ENCODE data around the gene KCNK3.
A peak's percentile ranks its signal among the peaks of the same experiment; 100 is the strongest.

The KCNK3 gene

GRCh38 chr2:26691161-26691560 lies 1.4 kb upstream of the KCNK3 start:
- Histone ChIP-seq H3K27ac (ENCODE audit: low read length) (no peak overlapping the region), H3K9me3 (ENCODE audit: control insufficient read depth, insufficient read depth, low read length) (no peaks in the 10 kb centered on the region), H3K27me3 (ENCODE audit: control insufficient read depth, insufficient read depth, low read length) (peaks cover 24% of the 10 kb centered on the region), H3K4me1 (ENCODE audit: control insufficient read depth, insufficient read depth, low read length) (peaks cover 7% of the 10 kb centered on the region; the same call in 1 of the 2 replicates), H3K36me3 (ENCODE audit: control insufficient read depth, insufficient read depth, low read length) (no peaks in the 10 kb centered on the region), H3K4me3 (ENCODE audit: low read length) (no peak overlapping the region)
- WGBS (ENCODE audit: insufficient coverage, insufficient read length): no CpG with 5 or more reads among the region's 3 CpGs
- DNase-seq (ENCODE audit: low read depth, low spot score): no peak

DNA sequence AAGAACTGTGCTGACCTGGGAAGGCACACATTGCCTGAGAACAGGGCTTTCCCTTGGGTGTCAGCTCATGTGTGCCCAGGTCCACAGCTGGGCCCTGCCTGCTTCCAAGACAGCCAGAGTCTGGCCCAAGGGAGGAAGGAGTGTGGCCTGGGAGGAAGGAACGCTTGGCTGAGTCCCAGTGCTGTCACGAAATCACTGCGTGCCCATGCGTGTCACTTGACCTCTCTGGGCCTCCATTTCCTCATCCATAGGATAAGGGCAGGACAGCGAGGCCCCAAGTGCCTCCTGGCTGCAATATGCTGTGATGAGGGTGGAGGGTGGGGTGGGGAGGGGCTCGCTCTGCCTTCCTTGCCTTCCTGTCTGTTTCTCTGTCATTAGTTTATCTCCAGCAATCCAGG lies 642 bp upstream of the KCNK3 start:
- no peaks in the 10 kb centered on the region for H3K9me3 ChIP-seq (ENCODE audit: control insufficient read depth, insufficient read depth, low read length)
- H3K36me3 ChIP-seq (ENCODE audit: control insufficient read depth, insufficient read depth, low read length): no peaks in the 10 kb centered on the region
- WGBS (ENCODE audit: insufficient coverage, insufficient read length): no CpG with 5 or more reads among the region's 6 CpGs
- no peak overlapping the region for H3K4me3 ChIP-seq (ENCODE audit: low read length)
- H3K4me1 ChIP-seq (ENCODE audit: control insufficient read depth, insufficient read depth, low read length): peaks cover 7% of the 10 kb centered on the region; the same call in 1 of the 2 replicates
- no peak overlapping the region for H3K27ac ChIP-seq (ENCODE audit: low read length)
- H3K27me3 ChIP-seq (ENCODE audit: control insufficient read depth, insufficient read depth, low read length): peaks cover 24% of the 10 kb centered on the region
- no peak for DNase-seq (ENCODE audit: low read depth, low spot score)

DNA sequence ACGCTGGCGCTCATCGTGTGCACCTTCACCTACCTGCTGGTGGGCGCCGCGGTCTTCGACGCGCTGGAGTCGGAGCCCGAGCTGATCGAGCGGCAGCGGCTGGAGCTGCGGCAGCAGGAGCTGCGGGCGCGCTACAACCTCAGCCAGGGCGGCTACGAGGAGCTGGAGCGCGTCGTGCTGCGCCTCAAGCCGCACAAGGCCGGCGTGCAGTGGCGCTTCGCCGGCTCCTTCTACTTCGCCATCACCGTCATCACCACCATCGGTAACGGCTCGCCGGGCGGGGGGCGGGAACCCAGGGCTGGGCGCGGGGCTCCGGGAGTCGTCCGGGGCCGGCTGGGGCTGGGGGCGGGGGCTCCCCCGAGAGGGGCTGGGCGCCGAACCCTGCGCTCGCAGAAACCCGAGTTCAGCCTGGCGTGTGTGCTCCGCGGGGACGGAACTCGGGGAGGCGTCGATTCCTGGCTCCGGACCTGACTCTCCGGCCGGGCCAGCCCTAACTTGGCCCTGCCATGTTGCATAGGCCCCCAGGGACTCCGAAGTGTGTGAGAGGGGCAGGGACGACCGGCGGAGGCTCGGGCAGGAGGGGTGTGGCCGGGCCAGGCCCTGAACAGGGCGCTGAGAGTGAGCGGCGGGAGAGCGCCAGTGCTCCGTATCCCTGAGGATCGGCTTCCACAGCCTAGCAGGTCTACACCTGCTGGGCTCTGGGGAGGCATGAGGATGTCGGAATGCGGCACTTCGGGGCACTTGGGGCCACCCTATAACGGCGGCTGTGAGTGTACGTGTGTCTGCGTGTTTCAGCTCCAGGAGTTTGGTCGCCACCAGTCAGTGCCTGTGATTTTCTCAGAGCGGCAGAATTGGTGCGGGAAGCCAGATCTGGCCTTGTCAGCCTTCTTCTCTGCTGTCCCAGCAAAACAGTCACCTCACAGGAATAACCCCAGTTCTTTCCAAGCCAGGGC lies 651 bp downstream of the KCNK3 start:
- Histone ChIP-seq H3K4me1 (ENCODE audit: control insufficient read depth, insufficient read depth, low read length) (peaks cover 7% of the 10 kb centered on the region; the same call in 1 of the 2 replicates), H3K4me3 (ENCODE audit: low read length) (peak overlapping the region; percentile 31; the same call in 1 of the 2 replicates), H3K36me3 (ENCODE audit: control insufficient read depth, insufficient read depth, low read length) (no peaks in the 10 kb centered on the region), H3K27me3 (ENCODE audit: control insufficient read depth, insufficient read depth, low read length) (peaks cover 24% of the 10 kb centered on the region), H3K9me3 (ENCODE audit: control insufficient read depth, insufficient read depth, low read length) (no peaks in the 10 kb centered on the region), H3K27ac (ENCODE audit: low read length) (no peak overlapping the region)
- DNase-seq (ENCODE audit: low read depth, low spot score): no peak
- no CpG with 5 or more reads among the region's 83 CpGs for WGBS (ENCODE audit: insufficient coverage, insufficient read length)

DNA sequence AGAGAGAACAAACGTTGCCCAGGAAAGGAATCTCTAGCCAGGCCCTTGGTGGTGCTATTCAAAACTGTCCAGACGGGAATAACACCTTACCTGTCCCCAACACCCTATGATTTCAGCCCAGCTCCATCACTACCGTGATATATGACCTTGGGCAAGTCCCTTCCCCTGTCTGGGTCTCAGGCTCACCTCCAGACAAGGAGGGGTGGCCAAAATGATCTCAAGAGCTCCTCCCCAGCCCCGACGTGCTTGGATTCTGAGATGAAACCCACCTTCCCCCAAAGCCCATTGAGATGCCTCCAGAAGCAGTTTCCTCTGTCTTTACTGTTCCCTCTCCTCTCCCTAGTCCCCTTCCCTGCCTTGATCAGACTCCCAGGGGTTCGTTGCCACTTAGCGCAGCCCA lies 1.5 kb downstream of the KCNK3 start:
- no peaks in the 10 kb centered on the region for H3K9me3 ChIP-seq (ENCODE audit: control insufficient read depth, insufficient read depth, low read length)
- no peaks in the 10 kb centered on the region for H3K36me3 ChIP-seq (ENCODE audit: control insufficient read depth, insufficient read depth, low read length)
- H3K27ac ChIP-seq (ENCODE audit: low read length): no peak overlapping the region
- no peak overlapping the region for H3K4me3 ChIP-seq (ENCODE audit: low read length)
- H3K4me1 ChIP-seq (ENCODE audit: control insufficient read depth, insufficient read depth, low read length): peaks cover 7% of the 10 kb centered on the region; the same call in 1 of the 2 replicates
- no peak for DNase-seq (ENCODE audit: low read depth, low spot score)
- peaks cover 24% of the 10 kb centered on the region for H3K27me3 ChIP-seq (ENCODE audit: control insufficient read depth, insufficient read depth, low read length)
- no CpG with 5 or more reads among the region's 7 CpGs for WGBS (ENCODE audit: insufficient coverage, insufficient read length)

GRCh38 chr2:26696351-26696816 lies 3.9 kb downstream of the KCNK3 start:
- no peaks in the 10 kb centered on the region for H3K9me3 ChIP-seq (ENCODE audit: control insufficient read depth, insufficient read depth, low read length)
- no peaks in the 10 kb centered on the region for H3K36me3 ChIP-seq (ENCODE audit: control insufficient read depth, insufficient read depth, low read length)
- peaks cover 7% of the 10 kb centered on the region; the same call in 1 of the 2 replicates for H3K4me1 ChIP-seq (ENCODE audit: control insufficient read depth, insufficient read depth, low read length)
- WGBS (ENCODE audit: insufficient coverage, insufficient read length): no CpG with 5 or more reads among the region's 3 CpGs
- peaks cover 24% of the 10 kb centered on the region for H3K27me3 ChIP-seq (ENCODE audit: control insufficient read depth, insufficient read depth, low read length)
- H3K4me3 ChIP-seq (ENCODE audit: low read length): no peak overlapping the region
- DNase-seq (ENCODE audit: low read depth, low spot score): no peak
- no peak overlapping the region for H3K27ac ChIP-seq (ENCODE audit: low read length)

DNA sequence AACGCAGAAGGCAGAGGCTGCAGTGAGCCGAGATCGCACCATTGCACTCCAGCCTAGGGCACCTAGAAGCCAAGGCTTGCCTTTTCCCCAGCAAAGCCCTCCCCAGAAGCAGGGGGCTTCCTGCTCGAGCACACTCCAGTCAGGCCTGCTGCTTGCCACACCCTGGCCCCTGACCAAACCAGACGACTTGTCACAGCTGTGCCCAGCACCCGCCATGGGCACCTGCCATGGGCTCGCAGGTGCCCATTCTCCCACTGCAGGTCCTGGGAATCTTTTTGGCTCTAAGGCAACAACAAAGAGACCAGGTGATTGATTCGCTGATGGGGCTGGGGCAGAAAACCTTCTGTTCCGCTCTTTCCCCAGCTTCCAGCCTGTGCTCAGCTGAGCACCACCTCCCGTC lies 4.9 kb downstream of the KCNK3 start:
- no peak for DNase-seq (ENCODE audit: low read depth, low spot score)
- no CpG with 5 or more reads among the region's 10 CpGs for WGBS (ENCODE audit: insufficient coverage, insufficient read length)
- no peak overlapping the region for H3K27ac ChIP-seq (ENCODE audit: low read length)
- H3K4me1 ChIP-seq (ENCODE audit: control insufficient read depth, insufficient read depth, low read length): peaks cover 4% of the 10 kb centered on the region; the same call in 1 of the 2 replicates
- no peak overlapping the region for H3K4me3 ChIP-seq (ENCODE audit: low read length)
- H3K9me3 ChIP-seq (ENCODE audit: control insufficient read depth, insufficient read depth, low read length): no peaks in the 10 kb centered on the region
- H3K27me3 ChIP-seq (ENCODE audit: control insufficient read depth, insufficient read depth, low read length): peaks cover 24% of the 10 kb centered on the region
- H3K36me3 ChIP-seq (ENCODE audit: control insufficient read depth, insufficient read depth, low read length): no peaks in the 10 kb centered on the region

DNA sequence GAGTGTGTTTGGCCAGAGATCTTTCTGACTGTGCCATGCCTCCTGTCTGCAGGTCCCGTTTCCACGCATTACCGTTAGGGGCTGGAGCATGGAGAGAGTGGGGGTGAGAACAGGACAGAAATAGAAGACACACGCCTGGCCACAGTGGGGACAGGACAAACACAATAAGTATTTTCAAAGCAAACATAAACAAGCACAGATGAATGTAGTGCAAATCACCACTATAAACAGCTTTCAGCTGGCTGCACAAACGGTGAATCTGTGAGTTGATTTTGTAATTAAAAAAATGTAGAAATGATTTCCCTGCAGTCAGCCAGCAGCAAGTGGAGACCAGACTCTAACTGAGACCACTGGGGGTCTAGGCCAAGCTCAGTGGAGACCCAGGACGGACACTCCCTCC lies 6.8 kb downstream of the KCNK3 start:
- WGBS (ENCODE audit: insufficient coverage, insufficient read length): no CpG with 5 or more reads among the region's 6 CpGs
- no peak for DNase-seq (ENCODE audit: low read depth, low spot score)
- no peaks in the 10 kb centered on the region for H3K36me3 ChIP-seq (ENCODE audit: control insufficient read depth, insufficient read depth, low read length)
- H3K27ac ChIP-seq (ENCODE audit: low read length): no peak overlapping the region
- H3K9me3 ChIP-seq (ENCODE audit: control insufficient read depth, insufficient read depth, low read length): no peaks in the 10 kb centered on the region
- H3K4me1 ChIP-seq (ENCODE audit: control insufficient read depth, insufficient read depth, low read length): no peaks in the 10 kb centered on the region
- no peak overlapping the region for H3K4me3 ChIP-seq (ENCODE audit: low read length)
- peaks cover 13% of the 10 kb centered on the region for H3K27me3 ChIP-seq (ENCODE audit: control insufficient read depth, insufficient read depth, low read length)

DNA sequence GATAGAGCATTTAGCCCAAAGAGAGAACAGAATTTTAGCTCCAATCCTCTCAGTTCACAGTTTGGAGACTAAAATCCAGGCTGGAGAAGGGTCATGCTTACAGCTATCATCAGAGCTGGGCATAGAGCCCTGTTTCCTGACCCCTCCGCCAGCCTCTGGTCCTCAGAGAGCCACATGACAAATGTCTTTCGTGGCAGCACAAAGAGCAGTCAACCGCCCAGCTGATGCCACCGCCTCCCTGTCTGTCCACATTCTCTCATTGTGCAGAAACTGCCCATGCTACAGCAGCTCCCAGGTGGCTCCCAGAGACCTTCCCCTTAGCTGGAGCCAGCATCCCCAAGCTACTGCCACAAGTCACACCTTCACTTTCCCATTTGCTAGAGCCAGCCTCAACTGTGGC lies 7.6 kb downstream of the KCNK3 start:
- Histone ChIP-seq H3K27ac (ENCODE audit: low read length) (no peak overlapping the region), H3K4me3 (ENCODE audit: low read length) (no peak overlapping the region), H3K36me3 (ENCODE audit: control insufficient read depth, insufficient read depth, low read length) (no peaks in the 10 kb centered on the region), H3K27me3 (ENCODE audit: control insufficient read depth, insufficient read depth, low read length) (peaks cover 5% of the 10 kb centered on the region; the same call in 1 of the 2 replicates), H3K9me3 (ENCODE audit: control insufficient read depth, insufficient read depth, low read length) (no peaks in the 10 kb centered on the region), H3K4me1 (ENCODE audit: control insufficient read depth, insufficient read depth, low read length) (no peaks in the 10 kb centered on the region)
- WGBS (ENCODE audit: insufficient coverage, insufficient read length): no CpG with 5 or more reads among the region's 4 CpGs
- no peak for DNase-seq (ENCODE audit: low read depth, low spot score)

- WGBS (ENCODE audit: insufficient coverage, insufficient read length): no CpG with 5 or more reads among the region's 5 CpGs
- no peaks in the 10 kb centered on the region for H3K9me3 ChIP-seq (ENCODE audit: control insufficient read depth, insufficient read depth, low read length)
- no peaks in the 10 kb centered on the region; the same call in 1 of the 2 replicates for H3K27me3 ChIP-seq (ENCODE audit: control insufficient read depth, insufficient read depth, low read length)
- H3K4me1 ChIP-seq (ENCODE audit: control insufficient read depth, insufficient read depth, low read length): peaks cover under 1% of the 10 kb centered on the region; the same call in 1 of the 2 replicates
- no peaks in the 10 kb centered on the region for H3K36me3 ChIP-seq (ENCODE audit: control insufficient read depth, insufficient read depth, low read length)
- no peak overlapping the region for H3K4me3 ChIP-seq (ENCODE audit: low read length)
- no peak for DNase-seq (ENCODE audit: low read depth, low spot score)
- no peak overlapping the region for H3K27ac ChIP-seq (ENCODE audit: low read length)
These were observed 9.1 kb downstream of the KCNK3 start for GRCh38 chr2:26701596-26701995.

DNA sequence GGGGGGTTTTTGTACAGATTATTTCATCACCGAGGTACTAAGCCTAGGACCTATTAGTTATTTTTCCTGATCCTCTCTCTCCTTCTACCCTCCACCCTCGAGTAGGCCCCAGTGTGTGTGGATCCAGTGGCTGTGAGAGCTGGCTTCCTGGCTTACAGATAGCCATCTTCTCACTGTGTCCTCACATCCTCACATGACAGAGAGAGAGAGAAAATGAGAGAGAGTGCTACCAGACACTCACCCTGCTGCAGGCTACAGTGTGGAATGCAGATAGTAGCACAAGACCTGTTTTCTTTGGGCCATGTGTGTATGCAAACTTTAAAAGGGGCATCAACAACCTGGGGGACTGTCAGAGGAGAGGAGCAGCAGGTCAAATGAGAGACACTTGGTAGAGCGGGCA lies 9.5 kb downstream of the KCNK3 start:
- peaks cover 3% of the 10 kb centered on the region; the same call in 1 of the 2 replicates for H3K4me1 ChIP-seq (ENCODE audit: control insufficient read depth, insufficient read depth, low read length)
- no CpG with 5 or more reads among the region's 3 CpGs for WGBS (ENCODE audit: insufficient coverage, insufficient read length)
- H3K27ac ChIP-seq (ENCODE audit: low read length): no peak overlapping the region
- no peak overlapping the region for H3K4me3 ChIP-seq (ENCODE audit: low read length)
- H3K27me3 ChIP-seq (ENCODE audit: control insufficient read depth, insufficient read depth, low read length): no peaks in the 10 kb centered on the region
- no peaks in the 10 kb centered on the region for H3K9me3 ChIP-seq (ENCODE audit: control insufficient read depth, insufficient read depth, low read length)
- DNase-seq (ENCODE audit: low read depth, low spot score): no peak
- H3K36me3 ChIP-seq (ENCODE audit: control insufficient read depth, insufficient read depth, low read length): no peaks in the 10 kb centered on the region

All from iPS DF 6.9 (cell line).